ENCODE measurements around the gene ABHD2. TPM values are rescaled to one million over a fixed set of nuclear protein-coding genes. Genes with fewer than 3 reads are reported as not detected.

ABHD2 gene
- total RNA-seq, 2 donors from 2014 or later = 100 to 112 TPM

DNA sequence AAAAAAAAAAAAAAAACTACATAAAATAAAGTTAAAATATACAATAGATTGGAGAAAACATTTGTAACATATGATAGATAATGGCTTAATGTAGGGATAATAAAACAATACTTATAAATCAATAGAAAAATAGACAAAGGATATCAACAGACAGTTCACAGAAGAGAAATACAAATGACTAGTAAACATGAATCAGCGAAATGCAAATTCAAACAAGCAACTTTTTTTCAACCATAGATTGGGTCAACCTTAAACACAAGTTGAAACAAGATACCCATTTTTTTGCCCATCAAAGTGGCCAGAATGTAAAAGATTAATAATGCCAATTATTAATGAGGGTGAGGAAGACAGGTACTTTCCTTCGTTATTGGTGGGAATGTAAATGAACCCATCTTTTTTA is 59.9 kb downstream of the ABHD2 start:
- DNase-seq (no peak), ATAC-seq (no peak)
- intact Hi-C loops (cut with DNase I, micrococcal nuclease) = no loop called here

DNA sequence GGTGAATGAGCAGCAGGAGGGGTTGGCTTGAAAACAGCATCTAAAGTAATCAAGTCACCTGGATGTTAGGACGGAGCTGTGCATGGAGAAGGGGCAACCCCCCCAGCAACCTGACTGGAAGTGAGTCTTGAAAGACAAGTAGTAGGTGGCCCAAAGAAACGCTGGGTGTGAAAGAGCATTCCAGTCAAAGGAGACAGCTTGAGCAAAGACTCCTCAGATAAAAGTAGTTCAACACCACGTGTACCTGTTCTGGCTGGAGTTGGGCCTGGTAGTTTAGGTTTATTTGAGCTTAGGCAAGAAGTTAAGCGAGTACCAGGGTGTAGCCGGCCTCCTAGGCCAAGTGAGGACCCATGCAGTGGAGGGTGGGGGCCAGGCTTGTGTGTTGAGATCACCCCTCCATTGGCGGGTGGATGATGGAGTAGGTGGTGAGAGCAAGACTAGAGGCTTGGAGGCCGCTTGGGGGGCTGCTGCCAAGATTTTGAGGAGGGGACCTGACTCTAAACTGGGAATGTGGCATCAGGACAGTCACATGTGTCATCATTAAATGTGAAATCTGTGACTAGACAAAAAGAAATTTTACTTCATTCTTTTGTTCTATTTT is 61.3 kb downstream of the ABHD2 start:
- DNase-seq (no peak), ATAC-seq (no peak)
- intact Hi-C loops (cut with DNase I, micrococcal nuclease) = no loop called here

DNA sequence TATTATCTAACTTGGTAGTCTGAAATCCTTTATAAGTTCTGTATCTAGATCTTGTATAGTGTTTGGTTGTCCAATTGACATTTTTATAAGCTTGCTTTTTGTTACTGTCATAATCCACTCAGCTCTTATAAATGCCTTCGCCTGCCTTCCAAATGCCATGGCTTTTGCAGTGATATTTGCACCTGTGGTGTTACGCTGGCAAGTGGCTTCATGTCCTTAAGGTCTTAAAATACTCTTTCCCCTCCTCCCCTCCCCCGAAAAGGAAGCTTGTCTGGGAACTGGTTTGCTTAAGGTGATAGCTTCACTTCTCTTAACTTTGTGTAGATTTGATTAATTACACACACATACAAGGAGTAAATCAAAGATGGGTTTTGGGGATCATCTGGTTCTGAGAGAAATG is 62.0 kb downstream of the ABHD2 start:
- ATAC-seq = peak; percentile 36
- no peak for DNase-seq
- intact Hi-C loops (cut with DNase I, micrococcal nuclease) = no loop called here

- DNase-seq = no peak
- peak; percentile 84 for ATAC-seq
- intact Hi-C loops (cut with DNase I, micrococcal nuclease) = no loop called here
These were observed 62.8 kb downstream of the ABHD2 start for GRCh38 chr15:89150762-89151664.

DNA sequence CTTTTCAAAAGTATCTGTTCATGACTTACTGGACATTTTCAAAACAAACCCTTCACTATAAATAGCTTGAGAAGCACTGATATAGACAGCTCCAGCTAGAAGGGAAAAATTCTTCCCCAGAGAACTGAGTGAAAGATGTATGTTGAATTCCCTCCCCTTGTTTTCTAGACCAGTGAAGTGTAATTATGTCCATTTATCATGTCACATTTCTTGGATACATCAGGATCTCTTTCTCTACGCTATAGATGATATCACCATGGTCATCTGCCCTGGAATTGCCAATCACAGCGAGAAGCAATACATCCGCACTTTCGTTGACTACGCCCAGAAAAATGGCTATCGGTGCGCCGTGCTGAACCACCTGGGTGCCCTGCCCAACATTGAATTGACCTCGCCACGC is 66.9 kb downstream of the ABHD2 start:
- ATAC-seq = no peak
- intact Hi-C loops (cut with DNase I, micrococcal nuclease) = no loop called here
- DNase-seq = no peak

DNA sequence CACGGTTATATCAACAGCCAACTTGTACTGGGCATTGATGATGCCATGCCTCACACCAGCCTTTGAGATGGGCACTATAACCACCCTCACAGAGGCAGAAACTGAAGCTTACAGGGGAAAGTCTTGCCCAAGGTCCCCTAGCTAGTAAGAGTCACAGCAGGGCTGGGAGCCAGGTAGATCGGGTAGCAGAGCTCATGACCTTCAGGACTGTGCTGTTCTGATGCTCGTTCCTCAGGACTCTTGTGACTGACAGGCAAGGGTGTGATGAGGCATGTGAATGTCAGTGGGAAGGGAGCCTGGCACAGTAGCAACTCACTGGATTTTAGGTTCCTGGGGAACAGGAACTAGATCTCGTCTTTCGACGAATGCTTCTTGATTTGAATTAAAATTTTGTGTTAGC is 67.4 kb downstream of the ABHD2 start:
- DNase-seq = no peak
- intact Hi-C loops (cut with DNase I, micrococcal nuclease) = no loop called here
- no peak for ATAC-seq

DNA sequence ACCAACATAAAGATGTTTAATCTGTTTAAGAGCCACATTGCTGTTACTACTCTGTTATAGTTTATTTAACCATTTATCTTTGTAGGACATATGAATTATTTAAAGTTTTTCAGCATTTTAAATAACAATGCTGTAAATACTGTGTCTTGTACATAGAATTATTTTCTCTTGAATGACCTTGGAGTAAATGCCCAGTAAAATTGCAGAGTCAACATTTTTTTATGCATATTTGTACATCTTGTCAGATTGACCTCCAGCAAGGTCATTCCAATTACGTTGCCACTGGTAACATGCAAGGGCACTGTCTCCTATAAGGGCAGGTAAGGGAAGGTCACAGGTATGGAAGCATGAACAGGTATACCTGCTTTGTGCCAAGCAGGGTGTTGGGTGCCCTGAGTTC is 68.8 kb downstream of the ABHD2 start:
- no peak for ATAC-seq

DNA sequence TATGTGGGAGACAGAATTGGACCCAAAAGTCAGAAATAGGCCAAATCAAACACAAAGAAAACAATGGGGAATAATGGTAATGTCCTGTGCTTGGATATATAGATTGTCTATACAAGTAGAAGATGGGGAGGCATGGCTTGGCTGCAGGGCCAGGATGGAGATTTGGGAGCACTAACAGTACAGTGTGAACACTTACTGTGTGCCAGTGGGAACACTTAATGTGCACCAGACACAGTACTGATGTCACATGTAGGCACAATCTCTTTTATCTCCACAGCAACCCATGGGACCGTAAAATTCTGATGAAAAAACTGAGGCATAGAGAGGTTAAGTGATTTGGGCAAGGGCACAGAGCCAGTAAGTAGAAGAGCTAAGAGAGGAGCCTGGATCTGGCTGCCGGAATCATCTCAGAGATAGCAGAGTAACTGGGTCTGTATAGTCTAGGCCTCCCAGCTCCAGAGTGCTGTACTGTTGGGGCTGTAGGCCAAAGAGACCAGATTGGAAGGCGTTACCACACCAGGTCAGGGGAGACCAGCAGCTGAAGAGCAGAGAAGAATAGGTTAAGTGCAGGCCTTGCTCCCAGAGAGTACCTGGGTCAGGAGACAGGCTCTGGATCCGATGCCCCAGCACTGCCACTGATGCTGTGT is 69.8 kb downstream of the ABHD2 start:
- intact Hi-C loops (cut with DNase I, micrococcal nuclease) = no loop called here
- ATAC-seq (no peak), DNase-seq (no peak)

More for the DNA sequence above, 68.8 kb downstream of the ABHD2 start:
- no peak for DNase-seq
- intact Hi-C loops (cut with DNase I, micrococcal nuclease) = no loop called here

- DNase-seq (no peak), ATAC-seq (no peak)
- intact Hi-C loops (cut with DNase I, micrococcal nuclease) = no loop called here
These were observed 73.4 kb downstream of the ABHD2 start for GRCh38 chr15:89161666-89162065.

DNA sequence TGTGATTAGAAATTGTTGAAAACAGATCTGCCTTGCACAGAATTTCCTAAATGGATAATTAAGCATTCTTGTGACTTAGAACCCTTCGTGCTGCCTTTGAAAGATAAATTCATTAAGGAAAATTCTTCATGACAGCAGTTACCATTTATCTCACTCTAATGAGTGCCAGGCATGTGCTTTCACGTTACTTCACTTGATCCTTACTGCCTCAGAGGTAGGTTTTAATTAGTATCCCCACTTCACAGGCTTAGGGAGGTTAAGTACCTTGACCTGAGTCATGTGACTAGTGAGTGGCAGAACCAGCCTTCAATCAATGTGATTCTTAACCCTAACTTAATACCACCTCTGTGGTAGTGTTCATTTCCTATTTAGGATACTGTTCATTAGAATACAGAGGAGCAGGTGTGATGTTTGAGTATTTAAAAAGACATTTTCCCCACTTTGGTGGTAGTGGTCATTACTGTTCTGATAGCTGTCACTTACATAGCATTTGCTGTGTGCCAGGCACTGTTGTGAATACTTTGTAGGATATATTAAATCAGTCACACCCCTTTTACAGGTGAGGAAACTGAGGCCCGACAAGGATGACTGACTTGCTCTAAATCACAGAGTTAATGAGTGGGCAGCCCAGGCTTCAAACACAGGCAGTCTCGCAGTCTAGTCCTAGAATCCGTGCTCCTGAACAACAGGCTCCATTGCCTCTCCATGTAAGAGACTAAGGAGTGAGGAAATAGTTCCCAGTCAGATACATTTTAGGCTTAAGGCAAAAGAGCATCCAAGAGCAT is 75.2 kb downstream of the ABHD2 start:
- DNase-seq (no peak), ATAC-seq (no peak)
- intact Hi-C loops (cut with DNase I, micrococcal nuclease) = no loop called here

DNA sequence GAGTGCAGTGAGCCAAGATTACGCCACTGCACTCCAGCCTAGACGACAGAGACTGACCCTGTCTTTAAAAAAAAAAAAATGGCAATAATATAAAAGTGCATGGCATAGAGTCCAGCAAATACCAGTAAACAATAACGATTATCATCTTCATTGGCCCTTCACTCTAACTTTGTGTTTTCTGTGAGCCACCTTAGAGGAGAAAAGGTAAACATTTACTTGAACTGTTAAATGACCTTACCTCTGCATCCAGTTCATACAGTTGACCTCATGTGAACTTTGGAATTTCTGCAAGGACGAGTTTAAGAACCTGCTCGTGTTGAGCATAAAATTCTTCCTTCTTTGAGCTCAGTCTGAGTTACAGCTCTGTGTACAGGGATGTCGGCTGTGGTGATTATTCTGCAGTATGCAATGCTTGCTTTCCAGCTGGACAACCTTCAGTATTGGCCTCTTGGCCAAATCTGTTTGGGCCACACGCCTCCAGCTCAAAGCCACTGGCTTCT is 76.5 kb downstream of the ABHD2 start:
- intact Hi-C loops (cut with DNase I, micrococcal nuclease) = no loop called here
- no peak for DNase-seq
- no peak for ATAC-seq

DNA sequence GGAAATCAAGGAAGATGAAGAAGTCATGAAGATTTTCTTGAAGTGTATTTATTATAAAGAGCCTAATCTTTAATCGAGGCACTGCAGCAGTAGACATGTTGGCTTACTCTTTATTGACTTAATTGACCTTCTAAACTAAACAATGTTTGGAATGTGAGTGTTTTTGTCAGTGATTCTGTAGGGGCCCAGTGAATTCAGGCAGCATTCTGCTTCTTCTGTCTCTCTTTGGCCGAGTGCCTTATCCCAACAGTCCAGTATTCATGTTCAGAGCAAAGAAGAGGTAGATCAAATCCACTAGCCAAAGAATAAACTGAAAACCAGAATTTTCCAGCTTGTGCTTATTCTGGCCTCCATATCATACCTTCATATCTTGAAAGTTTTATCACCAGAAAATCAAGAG is 77.4 kb downstream of the ABHD2 start:
- DNase-seq = no peak
- intact Hi-C loops (cut with DNase I, micrococcal nuclease) = no loop called here
- no peak for ATAC-seq

GRCh38 chr15:89167267-89168176 is 79.3 kb downstream of the ABHD2 start:
- DNase-seq (no peak), ATAC-seq (no peak)
- intact Hi-C loops (cut with DNase I, micrococcal nuclease) = no loop called here

- DNase-seq (no peak), ATAC-seq (no peak)
- intact Hi-C loops (cut with DNase I, micrococcal nuclease) = no loop called here
These were observed 80.1 kb downstream of the ABHD2 start for GRCh38 chr15:89168316-89168833.

DNA sequence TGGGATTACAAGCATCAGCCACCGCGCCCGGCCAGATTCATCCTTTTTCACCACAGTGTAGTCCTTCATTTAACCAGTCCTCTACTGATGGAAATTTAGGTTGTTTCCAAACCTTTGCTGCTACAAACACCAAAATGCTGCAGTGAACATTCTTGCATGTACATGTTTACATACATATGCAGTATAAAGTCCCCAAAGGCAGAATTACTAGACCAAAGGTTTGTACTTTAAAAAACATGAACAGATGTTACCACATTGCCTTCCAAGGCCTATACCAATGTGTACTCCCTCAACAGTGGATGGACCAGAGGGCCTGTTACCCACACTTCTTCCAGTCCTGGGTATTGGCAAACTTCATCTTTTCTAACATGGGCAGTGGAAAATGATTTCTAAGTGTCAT is 82.1 kb downstream of the ABHD2 start:
- intact Hi-C loops (cut with DNase I, micrococcal nuclease) = loop anchor here in 1 of 2 donors (10.0 kb wide), 2 partner anchors 236 to 266 kb away; no protein-coding TSS in a partner anchor
- ATAC-seq (no peak), DNase-seq (no peak)

DNA sequence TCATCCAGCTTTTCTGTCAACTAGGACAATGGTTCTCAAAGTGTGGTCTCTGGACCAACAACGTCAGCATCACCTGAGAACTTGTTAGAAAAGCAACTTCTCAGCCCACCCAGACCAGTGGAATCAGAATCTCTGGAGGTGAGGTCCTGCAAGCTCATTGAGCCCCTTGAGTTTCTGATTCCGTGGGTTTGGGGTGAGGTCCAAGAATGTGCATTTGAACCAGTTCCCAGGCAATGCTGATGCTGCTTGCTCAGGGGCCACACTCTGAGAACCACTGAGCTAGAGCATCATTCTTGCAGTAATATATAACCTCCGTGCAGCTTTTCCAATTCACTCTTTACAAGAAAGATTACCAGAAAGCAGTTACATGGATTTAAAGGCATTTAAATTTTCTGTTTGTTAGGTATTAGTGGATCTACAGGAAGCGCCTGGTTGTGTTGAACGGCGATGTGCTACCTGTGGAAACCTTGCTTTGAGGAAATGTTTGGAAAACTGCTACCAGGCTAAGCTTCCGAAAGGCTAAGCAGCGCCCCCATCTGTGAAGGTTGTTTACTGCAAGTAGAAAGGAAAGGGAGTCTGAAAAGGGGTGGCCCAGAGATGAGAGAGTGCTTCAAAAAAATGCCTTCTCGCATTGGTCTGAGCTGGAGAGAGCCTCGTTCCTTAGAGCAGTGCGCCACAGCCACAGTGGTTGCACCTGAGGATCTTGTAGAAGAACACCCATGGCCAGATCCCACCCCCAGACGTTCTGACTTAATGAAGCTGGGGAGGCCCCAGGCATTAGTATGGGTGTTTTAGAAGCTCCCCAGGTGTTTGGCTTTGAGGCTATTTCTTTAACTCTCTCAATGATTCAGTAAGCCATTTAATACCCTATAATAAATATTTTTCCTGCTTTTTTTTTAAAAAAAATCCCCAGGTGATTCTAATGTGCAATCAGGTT is 83.1 kb downstream of the ABHD2 start:
- peak; percentile 77 for ATAC-seq
- intact Hi-C loops (cut with DNase I, micrococcal nuclease) = loop anchor here in 1 of 2 donors (10.0 kb wide), 2 partner anchors 237 to 267 kb away; no protein-coding TSS in a partner anchor
- peak in 1 of 2 donors; percentile 58 for DNase-seq

DNA sequence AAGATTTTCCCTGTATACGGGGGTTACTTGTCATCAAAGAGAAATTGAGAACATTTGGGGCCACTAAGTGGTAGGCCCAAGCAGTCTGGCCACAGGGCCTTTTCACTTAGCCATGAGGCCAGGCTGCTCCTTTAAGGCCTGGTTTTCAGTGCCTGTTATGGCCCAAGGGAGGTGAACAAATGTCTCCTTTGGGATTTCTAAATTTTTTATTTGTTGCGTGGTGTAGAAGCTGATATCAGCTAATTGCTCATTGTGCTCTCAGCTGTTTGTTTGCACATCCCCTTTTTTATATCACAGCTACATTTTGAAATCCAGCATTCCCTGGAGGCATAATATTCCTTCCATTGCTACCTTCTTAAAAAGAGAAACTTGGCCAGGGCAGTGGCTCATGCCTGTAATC is 84.7 kb downstream of the ABHD2 start:
- intact Hi-C loops (cut with DNase I, micrococcal nuclease) = loop anchor here in 1 of 2 donors (10.0 kb wide), 2 partner anchors 238 to 268 kb away; no protein-coding TSS in a partner anchor
- ATAC-seq = no peak
- no peak for DNase-seq

All from left colon (tissue), 2 donors.